ENCODE data around the gene PTGIR. TPM values are rescaled to one million over a fixed set of nuclear protein-coding genes. Genes with fewer than 3 reads are reported as not detected.
A peak's percentile ranks its signal among the peaks of the same experiment; 100 is the strongest.

PTGIR gene
- polyA plus RNA-seq, 2 of the 4 experiments (the other 2 are of a cell fraction), result 0.06 TPM; not detected in 1

GRCh38 chr19:46573679-46574498 is 51.0 kb downstream of the PTGIR start:
- FAIRE-seq, result no peak
- peaks cover 5% of the 10 kb centered on the region; the same call in 1 of the 3 replicates for H3K9me3 ChIP-seq
- peak; percentile 25 to 36; a peak in 4 of 6 replicates for ATAC-seq
- POLR2A ChIA-PET, result interaction anchor here (2.1 kb wide), 1 partner anchor 27 kb away, joined by 9 read pairs; the partner anchor contains the start of gene CALM3
- no peak overlapping the region for H3K27ac ChIP-seq
- H3K4me1 ChIP-seq, result no peaks in the 10 kb centered on the region
- TF ChIP-seq ZSCAN20 (CRISPR knock-in tag; IDR thresholded peaks at IDR 0.05), result no peak
- no peak for TF ChIP-seq HES2 (IDR thresholded peaks at IDR 0.05)
- no peak for TF ChIP-seq RFX5 (IDR thresholded peaks at IDR 0.05)
- H3K4me2 ChIP-seq, result no peak overlapping the region
- DNase-seq (ENCODE audit: low read depth in 1 of 2, low spot score in 1 of 2), result no peak
- H3K4me3 ChIP-seq, result no peak overlapping the region
- WGBS (ENCODE audit: missing lambda C conversion rate), result 55% methylated on average over 8 of the region's 8 CpGs
- CTCF ChIA-PET, result interaction anchor here (0.9 to 1.2 kb wide), 6 partner anchors 9 to 130 kb away, joined by 3 to 6 read pairs (median 3); no protein-coding TSS in a partner anchor

GRCh38 chr19:46571495-46571894 is 53.4 kb downstream of the PTGIR start:
- peaks cover 5% of the 10 kb centered on the region; the same call in 1 of the 3 replicates for H3K9me3 ChIP-seq
- TF ChIP-seq CTCF (IDR thresholded peaks at IDR 0.05) (0 out of 3 replicates have a peak, but pooled peaks have one; percentile 7), TP53 (CRISPR knock-in tag; IDR thresholded peaks at IDR 0.05) (no peak)
- 28% methylated on average over 5 of the region's 5 CpGs for WGBS (ENCODE audit: missing lambda C conversion rate)
- H3K4me3 ChIP-seq, result no peak overlapping the region
- CTCF ChIA-PET, result interaction anchor here (0.9 to 1.6 kb wide), 5 partner anchors 26 to 42 kb away, joined by 3 to 10 read pairs (median 5); no protein-coding TSS in a partner anchor
- POLR2A ChIA-PET, result interaction anchor here (0.6 kb wide), 1 partner anchor 46 kb away, joined by 3 read pairs; no protein-coding TSS in a partner anchor
- H3K4me2 ChIP-seq, result no peak overlapping the region
- H3K4me1 ChIP-seq, result no peaks in the 10 kb centered on the region
- FAIRE-seq, result no peak
- DNase-seq (ENCODE audit: low read depth in 1 of 2, low spot score in 1 of 2), result peak; percentile 75 to 79
- no peak overlapping the region for H3K27ac ChIP-seq
- peak; percentile 92 to 95 for ATAC-seq

Other genes with a start within 250 kb of the PTGIR start
- 0.04 TPM in 1 of 2 replicates, not detected in the other for gene CCDC8, start 211.5 kb downstream of the PTGIR start, polyA plus RNA-seq (2011; rRNA removed)
- gene CCDC8, start 211.5 kb downstream of the PTGIR start, polyA plus RNA-seq (2017; fragmentation: RNase III; extraction: RNeasy Plus Mini Kit Qiagen cat#74134 plus additional on column Dnase treatment), result 0.03 to 0.08 TPM in 2 of 3 replicates, not detected in the other
- gene PNMA8C, start 196.2 kb downstream of the PTGIR start, polyA plus RNA-seq (2011; rRNA removed), result 0.01 TPM in 1 of 2 replicates, not detected in the other
- gene PNMA8C, start 196.2 kb downstream of the PTGIR start, polyA plus RNA-seq (2017; fragmentation: RNase III; extraction: RNeasy Plus Mini Kit Qiagen cat#74134 plus additional on column Dnase treatment), result not detected in 3 replicates
- gene PNMA8A, start 153.5 kb downstream of the PTGIR start, polyA plus RNA-seq (2011; rRNA removed), result 11.2 and 14.1 TPM in 2 replicates
- gene PNMA8A, start 153.5 kb downstream of the PTGIR start, polyA plus RNA-seq (2017; fragmentation: RNase III; extraction: RNeasy Plus Mini Kit Qiagen cat#74134 plus additional on column Dnase treatment), result 14.9 to 17.2 TPM (median 15.4 TPM) in 3 replicates
- not detected in 2 replicates for gene PNMA8B, start 129.2 kb downstream of the PTGIR start, polyA plus RNA-seq (2011; rRNA removed)
- not detected in 3 replicates for gene PNMA8B, start 129.2 kb downstream of the PTGIR start, polyA plus RNA-seq (2017; fragmentation: RNase III; extraction: RNeasy Plus Mini Kit Qiagen cat#74134 plus additional on column Dnase treatment)
- gene CALM3, start 23.8 kb downstream of the PTGIR start, polyA plus RNA-seq (2011; rRNA removed), result 321 and 548 TPM in 2 replicates
- gene CALM3, start 23.8 kb downstream of the PTGIR start, polyA plus RNA-seq (2017; fragmentation: RNase III; extraction: RNeasy Plus Mini Kit Qiagen cat#74134 plus additional on column Dnase treatment), result 303 to 327 TPM (median 313 TPM) in 3 replicates
- gene GNG8, start 11.1 kb upstream of the PTGIR start, polyA plus RNA-seq (2011; rRNA removed), result not detected in 2 replicates
- not detected in 3 replicates for gene GNG8, start 11.1 kb upstream of the PTGIR start, polyA plus RNA-seq (2017; fragmentation: RNase III; extraction: RNeasy Plus Mini Kit Qiagen cat#74134 plus additional on column Dnase treatment)
- gene DACT3, start 36.1 kb upstream of the PTGIR start, polyA plus RNA-seq (2011; rRNA removed), result 0.13 and 0.36 TPM in 2 replicates
- gene DACT3, start 36.1 kb upstream of the PTGIR start, polyA plus RNA-seq (2017; fragmentation: RNase III; extraction: RNeasy Plus Mini Kit Qiagen cat#74134 plus additional on column Dnase treatment), result 0.14 to 0.33 TPM (median 0.32 TPM) in 3 replicates
- gene PRKD2, start 92.0 kb upstream of the PTGIR start, polyA plus RNA-seq (2011; rRNA removed), result 8.3 and 10.4 TPM in 2 replicates
- 21.7 to 25.8 TPM (median 24.6 TPM) in 3 replicates for gene PRKD2, start 92.0 kb upstream of the PTGIR start, polyA plus RNA-seq (2017; fragmentation: RNase III; extraction: RNeasy Plus Mini Kit Qiagen cat#74134 plus additional on column Dnase treatment)
- 14.7 and 16.4 TPM in 2 replicates for gene FKRP, start 121.0 kb upstream of the PTGIR start, polyA plus RNA-seq (2011; rRNA removed)
- gene FKRP, start 121.0 kb upstream of the PTGIR start, polyA plus RNA-seq (2017; fragmentation: RNase III; extraction: RNeasy Plus Mini Kit Qiagen cat#74134 plus additional on column Dnase treatment), result 18.4 to 20.2 TPM (median 18.8 TPM) in 3 replicates
- 62.8 and 66.2 TPM in 2 replicates for gene STRN4, start 121.4 kb upstream of the PTGIR start, polyA plus RNA-seq (2011; rRNA removed)
- 70.0 to 72.9 TPM (median 71.0 TPM) in 3 replicates for gene STRN4, start 121.4 kb upstream of the PTGIR start, polyA plus RNA-seq (2017; fragmentation: RNase III; extraction: RNeasy Plus Mini Kit Qiagen cat#74134 plus additional on column Dnase treatment)
- gene SLC1A5, start 163.5 kb upstream of the PTGIR start, polyA plus RNA-seq (2011; rRNA removed), result 302 and 306 TPM in 2 replicates
- gene SLC1A5, start 163.5 kb upstream of the PTGIR start, polyA plus RNA-seq (2017; fragmentation: RNase III; extraction: RNeasy Plus Mini Kit Qiagen cat#74134 plus additional on column Dnase treatment), result 184 to 200 TPM (median 189 TPM) in 3 replicates
- gene AP2S1, start 225.8 kb upstream of the PTGIR start, polyA plus RNA-seq (2011; rRNA removed), result 117 and 150 TPM in 2 replicates
- gene AP2S1, start 225.8 kb upstream of the PTGIR start, polyA plus RNA-seq (2017; fragmentation: RNase III; extraction: RNeasy Plus Mini Kit Qiagen cat#74134 plus additional on column Dnase treatment), result 318 to 329 TPM (median 325 TPM) in 3 replicates
- gene ARHGAP35, start 235.9 kb upstream of the PTGIR start, polyA plus RNA-seq (2011; rRNA removed), result 48.5 and 51.9 TPM in 2 replicates
- gene ARHGAP35, start 235.9 kb upstream of the PTGIR start, polyA plus RNA-seq (2017; fragmentation: RNase III; extraction: RNeasy Plus Mini Kit Qiagen cat#74134 plus additional on column Dnase treatment), result 33.2 to 33.7 TPM (median 33.3 TPM) in 3 replicates

Data from A549 (cell line).